HG03175 (cell line): ENCODE data around the gene KIR2DL4.
"Not testable (repeated sequence)": the region's sequence is repeated elsewhere in the genome, so short reads cannot be mapped to it uniquely, and the experiment has no call there.

Experiments used
- ATAC-seq: cut with Tn5 transposase; IDR thresholded peaks from one replicate; pipeline ENCODE4 v1.9.1; 2021; ENCODE audit warnings: mild to moderate bottlenecking, moderate library complexity; ENCODE audit not compliant: unreplicated experiment

KIR2DL4 gene

GRCh38 chr19:54804101-54804500, 691 bp downstream of the KIR2DL4 start:
- ATAC-seq = no peak

- ATAC-seq = no peak
Observed at GRCh38 chr19:54804571-54804970, 1.2 kb downstream of the KIR2DL4 start.

DNA sequence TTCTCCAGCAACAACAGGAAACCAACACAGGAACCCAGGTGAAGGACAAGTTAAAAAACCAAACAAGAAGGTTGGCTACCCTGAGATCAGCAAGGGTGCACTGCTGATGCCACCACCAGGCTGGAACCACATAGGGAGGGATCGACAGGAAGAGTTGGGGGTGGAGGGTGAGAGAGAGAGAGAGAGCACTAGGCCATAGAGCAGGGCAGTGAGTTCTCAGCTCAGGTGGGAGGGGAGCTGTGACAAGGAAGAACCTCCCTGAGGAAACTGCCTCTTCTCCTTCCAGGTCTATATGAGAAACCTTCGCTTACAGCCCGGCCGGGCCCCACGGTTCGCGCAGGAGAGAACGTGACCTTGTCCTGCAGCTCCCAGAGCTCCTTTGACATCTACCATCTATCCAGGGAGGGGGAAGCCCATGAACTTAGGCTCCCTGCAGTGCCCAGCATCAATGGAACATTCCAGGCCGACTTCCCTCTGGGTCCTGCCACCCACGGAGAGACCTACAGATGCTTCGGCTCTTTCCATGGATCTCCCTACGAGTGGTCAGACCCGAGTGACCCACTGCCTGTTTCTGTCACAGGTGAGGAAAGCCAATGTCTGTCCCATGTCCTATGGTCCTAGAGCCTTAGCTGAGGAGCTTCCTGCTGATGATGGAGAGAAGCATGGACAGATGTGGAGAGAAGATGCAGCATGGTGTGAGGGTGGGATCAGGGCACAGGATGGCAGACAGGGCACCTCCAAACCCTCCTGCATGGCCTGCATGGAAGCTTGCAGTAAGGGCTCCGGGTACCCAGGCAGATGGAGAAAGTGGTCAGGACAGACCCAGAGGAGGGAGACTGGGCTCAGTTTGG, 2.5 kb downstream of the KIR2DL4 start:
- ATAC-seq = no peak

- ATAC-seq = no peak
Observed at GRCh38 chr19:54806516-54806838, 3.1 kb downstream of the KIR2DL4 start.

GRCh38 chr19:54814571-54814970, 11.2 kb downstream of the KIR2DL4 start:
- ATAC-seq = not testable (repeated sequence)

DNA sequence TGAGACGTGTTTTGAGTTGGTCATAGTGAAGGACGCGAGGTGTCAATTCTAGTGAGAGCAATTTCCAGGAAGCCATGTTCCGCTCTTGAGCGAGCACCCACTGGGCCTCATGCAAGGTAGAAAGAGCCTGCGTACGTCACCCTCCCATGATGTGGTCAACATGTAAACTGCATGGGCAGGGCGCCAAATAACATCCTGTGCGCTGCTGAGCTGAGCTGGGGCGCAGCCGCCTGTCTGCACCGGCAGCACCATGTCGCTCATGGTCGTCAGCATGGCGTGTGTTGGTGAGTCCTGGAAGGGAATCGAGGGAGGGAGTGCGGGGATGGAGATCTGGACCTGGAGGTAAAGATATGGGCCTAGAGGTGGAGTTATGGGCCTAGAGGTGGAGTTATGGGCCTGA, 12.8 kb downstream of the KIR2DL4 start, which contains the start of gene KIR3DL1:
TSS of gene KIR3DL1 (plus strand) at position 218 of the 400 bp plus-strand sequence.
- not testable (repeated sequence) for ATAC-seq

DNA sequence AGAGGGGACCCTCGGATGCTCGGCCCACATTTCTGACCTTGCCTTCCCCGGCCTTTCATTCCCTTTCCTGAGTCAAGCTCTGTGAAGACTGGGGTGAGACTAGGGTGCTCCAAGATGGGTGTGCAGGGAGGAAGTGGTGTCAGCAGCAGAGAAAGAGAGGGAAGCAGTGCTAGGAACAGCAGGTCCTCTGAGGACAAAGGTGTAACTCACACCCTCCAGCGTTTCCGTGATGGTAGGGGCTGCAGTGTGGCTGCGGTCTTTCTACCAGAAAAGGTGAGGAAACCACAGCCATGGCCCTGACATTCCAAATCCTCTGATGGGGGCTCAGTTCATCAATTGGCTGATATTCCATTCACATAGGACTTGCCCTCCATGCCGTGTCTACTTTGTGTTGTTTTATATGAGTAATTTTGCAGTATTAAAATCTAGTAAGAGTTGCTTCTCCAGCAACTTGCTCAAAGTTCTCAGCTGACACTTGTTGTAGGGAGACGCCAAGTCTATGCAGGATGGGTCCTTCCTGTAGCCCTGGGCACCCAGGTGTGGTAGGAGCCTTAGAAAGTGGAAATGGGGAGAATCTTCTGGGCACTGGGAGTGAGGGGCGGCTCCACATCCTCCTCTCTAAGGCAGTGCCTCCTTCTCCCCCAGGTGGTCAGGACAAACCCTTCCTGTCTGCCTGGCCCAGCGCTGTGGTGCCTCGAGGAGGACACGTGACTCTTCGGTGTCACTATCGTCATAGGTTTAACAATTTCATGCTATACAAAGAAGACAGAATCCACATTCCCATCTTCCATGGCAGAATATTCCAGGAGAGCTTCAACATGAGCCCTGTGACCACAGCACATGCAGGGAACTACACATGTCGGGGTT, 14.5 kb downstream of the KIR2DL4 start:
- no peak for ATAC-seq

DNA sequence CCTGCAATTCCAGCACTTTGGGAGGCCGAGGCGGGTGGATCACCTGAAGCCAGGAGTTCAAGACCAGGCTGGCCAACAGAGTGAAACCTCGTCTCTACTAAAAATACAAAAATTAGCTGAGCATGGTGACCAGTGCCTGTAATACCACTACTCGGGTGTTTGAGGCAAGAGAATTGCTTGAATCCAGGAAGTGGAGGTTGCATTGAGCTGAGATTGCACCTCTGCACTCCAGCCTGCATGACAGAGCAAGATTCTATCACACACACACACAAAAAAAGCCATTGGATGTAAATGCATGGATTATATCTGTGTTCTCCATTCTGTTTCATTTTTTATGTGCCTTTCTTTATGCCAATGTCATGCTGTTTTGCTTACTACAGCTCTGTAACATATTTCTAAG, 21.0 kb downstream of the KIR2DL4 start:
- ATAC-seq = not testable (repeated sequence)

- ATAC-seq = not testable (repeated sequence)
Observed at GRCh38 chr19:54825326-54825725, 21.9 kb downstream of the KIR2DL4 start.

GRCh38 chr19:54828064-54828463, 24.7 kb downstream of the KIR2DL4 start:
- ATAC-seq = not testable (repeated sequence)

DNA sequence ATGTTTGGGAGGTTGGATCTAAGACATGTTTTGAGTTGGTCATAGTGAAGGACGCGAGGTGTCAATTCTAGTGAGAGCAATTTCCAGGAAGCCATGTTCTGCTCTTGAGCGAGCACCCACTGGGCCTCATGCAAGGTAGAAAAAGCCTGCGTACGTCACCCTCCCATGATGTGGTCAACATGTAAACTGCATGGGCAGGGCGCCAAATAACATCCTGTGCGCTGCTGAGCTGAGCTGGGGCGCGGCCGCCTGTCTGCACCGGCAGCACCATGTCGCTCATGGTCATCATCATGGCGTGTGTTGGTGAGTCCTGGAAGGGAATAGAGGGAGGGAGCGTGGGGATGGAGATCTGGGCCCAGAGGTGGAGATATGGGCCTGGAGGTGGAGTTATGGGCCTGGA, 29.1 kb downstream of the KIR2DL4 start, which contains the start of gene KIR2DS4:
TSS of gene KIR2DS4 (plus strand) at position 181 of the 400 bp plus-strand sequence.
- not testable (repeated sequence) for ATAC-seq

DNA sequence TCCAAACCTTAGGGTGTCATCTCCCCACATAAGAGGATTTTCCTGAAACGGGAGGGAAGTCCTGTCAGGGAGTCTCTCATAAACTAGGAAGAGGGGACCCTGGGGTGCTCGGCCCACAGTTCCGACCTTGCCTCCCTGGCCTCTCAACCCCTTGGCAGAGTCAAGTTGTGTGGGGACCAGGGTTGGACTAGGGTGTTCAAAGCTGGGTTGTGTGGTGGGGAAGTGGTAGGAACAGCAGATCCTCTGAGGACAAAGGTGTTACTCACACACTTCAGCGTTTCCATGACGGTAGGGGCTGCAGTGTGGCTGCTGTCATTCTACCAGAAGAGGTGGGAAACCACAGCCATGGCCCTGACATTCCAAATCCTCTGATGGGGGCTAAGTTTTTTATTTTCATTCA, 31.7 kb downstream of the KIR2DL4 start:
- not testable (repeated sequence) for ATAC-seq

DNA sequence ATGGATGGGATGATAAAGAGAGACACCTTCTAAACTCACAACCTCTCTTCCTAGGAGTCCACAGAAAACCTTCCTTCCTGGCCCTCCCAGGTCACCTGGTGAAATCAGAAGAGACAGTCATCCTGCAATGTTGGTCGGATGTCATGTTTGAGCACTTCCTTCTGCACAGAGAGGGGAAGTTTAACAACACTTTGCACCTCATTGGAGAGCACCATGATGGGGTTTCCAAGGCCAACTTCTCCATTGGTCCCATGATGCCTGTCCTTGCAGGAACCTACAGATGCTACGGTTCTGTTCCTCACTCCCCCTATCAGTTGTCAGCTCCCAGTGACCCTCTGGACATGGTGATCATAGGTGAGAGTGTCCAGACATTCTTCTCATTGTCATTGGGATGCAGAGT, 34.1 kb downstream of the KIR2DL4 start:
- not testable (repeated sequence) for ATAC-seq

- ATAC-seq = not testable (repeated sequence)
Observed at GRCh38 chr19:54843171-54843570, 39.8 kb downstream of the KIR2DL4 start.

GRCh38 chr19:54850061-54850640, 46.7 kb downstream of the KIR2DL4 start, which contains the start of gene KIR3DL2:
Gene KIR3DL2 (plus strand): TSS chr19:54850443. CDS start chr19:54850476, 33 bp downstream.
- ATAC-seq = not testable (repeated sequence)

GRCh38 chr19:54850930-54851329, 47.5 kb downstream of the KIR2DL4 start:
- no peak for ATAC-seq

DNA sequence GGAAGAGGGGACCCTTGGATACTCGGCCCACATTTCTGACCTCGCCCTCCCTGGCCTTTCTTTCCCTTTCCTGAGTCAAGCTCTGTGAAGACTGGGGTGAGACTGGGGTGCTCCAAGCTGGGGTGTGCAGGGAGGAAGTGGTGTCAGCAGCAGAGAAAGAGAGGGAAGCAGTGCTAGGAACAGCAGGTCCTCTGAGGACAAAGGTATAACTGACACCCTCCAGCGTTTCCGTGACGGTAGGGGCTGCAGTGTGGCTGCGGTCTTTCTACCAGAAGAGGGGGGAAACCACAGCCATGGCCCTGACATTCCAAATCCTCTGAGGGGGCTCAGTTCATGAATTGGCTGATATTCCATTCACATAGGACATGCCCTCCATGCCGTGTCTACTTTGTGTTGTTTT, 47.9 kb downstream of the KIR2DL4 start:
- ATAC-seq = no peak

- ATAC-seq = not testable (repeated sequence)
Observed at GRCh38 chr19:54855241-54855640, 51.8 kb downstream of the KIR2DL4 start.

DNA sequence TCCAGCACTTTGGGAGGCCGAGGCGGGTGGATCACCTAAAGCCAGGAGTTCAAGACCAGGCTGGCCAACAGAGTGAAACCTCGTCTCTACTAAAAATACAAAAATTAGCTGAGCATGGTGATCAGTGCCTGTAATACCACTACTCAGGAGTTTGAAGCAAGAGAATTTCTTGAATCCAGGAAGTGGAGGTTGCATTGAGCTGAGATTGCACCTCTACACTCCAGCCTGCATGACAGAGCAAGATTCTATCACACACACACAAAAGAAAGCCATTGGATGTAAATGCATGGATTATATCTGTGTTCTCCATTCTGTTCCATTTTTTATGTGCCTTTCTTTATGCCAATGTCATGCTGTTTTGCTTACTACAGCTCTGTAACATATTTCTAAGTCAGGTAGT, 55.1 kb downstream of the KIR2DL4 start:
- not testable (repeated sequence) for ATAC-seq

GRCh38 chr19:54859421-54859820, 56.0 kb downstream of the KIR2DL4 start:
- not testable (repeated sequence) for ATAC-seq

GRCh38 chr19:54863459-54863858, 60.0 kb downstream of the KIR2DL4 start:
- ATAC-seq = not testable (repeated sequence)
